OCI-LY1 (cell line): ENCODE results near the gene SECTM1.

ENCODE experiments used
- CTCF ChIP-seq: fragments of 200-600 bp; sonication (generic), shearing (Covaris generic); IDR thresholded peaks from 2 replicates; pipeline ENCODE4 v1.5.1; 2017; ENCODE audit warnings: mild to moderate bottlenecking, antibody characterized with exemption, low read length, moderate library complexity, mixed read lengths
- EZH2 ChIP-seq: fragments of 200-600 bp; sonication (generic), shearing (Covaris generic); IDR thresholded peaks from 2 replicates; pipeline ENCODE4 v1.8.0; 2017; ENCODE audit warnings: borderline replicate concordance, mixed run types, mild to moderate bottlenecking, antibody characterized with exemption, low read length, moderate library complexity, mixed read lengths

- TF ChIP-seq CTCF: no peak
- no peak for TF ChIP-seq EZH2
Observed at GRCh38 chr17:82339634-82340580, 6.3 kb upstream of the SECTM1 start.
